Left renal pelvis (tissue), 4 donors: ENCODE data around the gene ZNF14. TPM values are rescaled to one million over a fixed set of nuclear protein-coding genes. Genes with fewer than 3 reads are reported as not detected.
"Not testable (repeated sequence)": the region's sequence is repeated elsewhere in the genome, so short reads cannot be mapped to it uniquely, and the experiment has no call there.

Experiments
- DNase-seq, 4 donors: peaks; one replicate each; pipeline ENCODE4 v3.0.0-alpha.2; 2013; ENCODE audit warnings: low read depth in 4 of 4, low spot score in 3 of 4
- polyA plus RNA-seq, 4 donors: library from polyadenylated mRNA; unstranded; fragments of 120-200 nt; gene quantifications; one replicate each; pipeline ENCODE4 v1.2.1, GENCODE V29; 2013; ENCODE audit not compliant: insufficient read length in 4 of 4

The ZNF14 gene
- polyA plus RNA-seq, 4 donors, result 10.2 to 17.7 (median 15.0) TPM

DNA sequence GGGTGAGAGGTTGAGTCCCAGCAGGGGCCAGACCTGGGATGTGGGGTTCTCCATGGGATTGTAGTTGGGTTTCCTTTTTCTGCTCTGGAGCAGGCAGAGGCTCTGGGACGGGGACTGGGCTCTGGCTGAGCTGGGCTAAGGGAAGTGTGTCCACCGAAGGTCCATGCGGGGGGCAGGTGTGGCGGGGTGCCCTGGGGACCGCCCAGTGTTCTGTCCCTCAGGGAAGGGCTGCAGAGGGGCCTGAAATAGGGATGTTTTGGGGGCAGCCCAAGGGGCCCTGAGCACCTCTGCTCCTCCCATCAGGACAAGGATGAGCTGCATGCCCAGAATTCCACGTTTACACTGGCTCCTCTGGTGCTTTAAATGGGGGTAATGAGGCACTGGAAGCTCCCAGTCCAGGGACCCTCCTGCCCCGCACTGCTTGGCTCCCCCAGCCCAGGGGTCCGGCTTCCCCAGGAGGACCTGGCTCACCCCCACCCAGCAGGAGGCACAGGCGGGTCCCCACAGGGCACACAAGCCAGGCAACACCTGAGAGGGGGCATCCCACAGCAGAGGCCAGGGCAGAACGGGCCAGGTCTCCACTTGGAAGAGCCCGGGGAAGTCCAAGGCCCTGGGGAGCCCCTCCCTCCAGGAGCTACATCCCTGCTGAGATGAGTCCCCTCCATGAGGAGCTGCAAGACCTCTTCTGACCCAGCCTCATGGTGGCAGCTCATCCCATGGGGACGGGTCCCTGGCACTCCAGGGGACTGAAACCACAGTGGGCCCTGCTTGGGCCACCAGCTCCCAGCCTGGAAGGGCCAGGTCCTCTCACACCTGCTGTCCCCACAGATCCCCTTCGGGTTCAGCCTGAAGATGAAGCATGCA lies 14.7 kb upstream of the ZNF14 start:
- no peak for DNase-seq

DNA sequence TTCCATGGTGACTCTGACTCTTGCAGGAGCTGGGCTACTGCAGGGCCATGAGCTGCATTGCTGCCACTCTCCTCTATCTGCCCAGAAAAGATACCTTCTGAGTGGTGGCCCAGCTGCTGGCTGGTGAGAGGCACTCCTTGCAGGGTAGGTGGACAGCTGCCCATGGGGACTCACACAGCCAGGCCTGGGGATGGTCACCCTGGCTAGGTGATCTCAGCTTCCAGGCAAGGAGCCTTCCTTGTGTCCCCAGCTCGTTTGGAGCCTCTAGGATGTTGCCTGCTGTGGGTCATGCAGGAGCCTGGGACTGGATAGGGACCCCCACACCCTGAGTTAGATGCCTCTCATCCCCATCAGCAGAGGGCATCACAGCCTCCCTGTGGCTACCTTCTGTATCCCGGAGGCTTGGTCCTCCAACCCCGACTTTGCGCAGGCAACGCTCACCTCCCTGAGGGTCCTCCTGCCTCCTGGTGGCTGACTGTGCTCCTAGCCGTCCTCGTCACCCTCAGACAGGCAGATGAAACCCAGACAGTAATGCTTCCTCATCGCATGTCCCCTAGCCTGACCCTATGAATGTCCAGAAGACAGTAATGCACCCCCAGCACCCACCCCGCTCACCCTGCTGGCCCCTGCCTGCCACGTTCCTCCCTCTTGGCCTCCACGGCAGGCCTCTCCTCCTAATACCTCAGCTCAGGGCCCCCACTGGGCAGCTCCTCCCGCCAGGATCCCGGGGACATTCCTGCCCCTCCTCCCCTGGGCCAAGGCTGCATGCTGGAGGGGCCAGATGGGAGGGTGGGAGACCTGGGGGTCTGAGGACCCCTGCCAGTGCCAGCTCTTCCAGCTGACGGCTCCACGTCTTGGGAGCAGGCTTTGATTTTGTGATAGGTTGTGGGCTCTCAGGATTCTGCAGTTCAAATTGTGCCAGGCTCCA lies 13.6 kb upstream of the ZNF14 start:
- DNase-seq, result no peak

DNA sequence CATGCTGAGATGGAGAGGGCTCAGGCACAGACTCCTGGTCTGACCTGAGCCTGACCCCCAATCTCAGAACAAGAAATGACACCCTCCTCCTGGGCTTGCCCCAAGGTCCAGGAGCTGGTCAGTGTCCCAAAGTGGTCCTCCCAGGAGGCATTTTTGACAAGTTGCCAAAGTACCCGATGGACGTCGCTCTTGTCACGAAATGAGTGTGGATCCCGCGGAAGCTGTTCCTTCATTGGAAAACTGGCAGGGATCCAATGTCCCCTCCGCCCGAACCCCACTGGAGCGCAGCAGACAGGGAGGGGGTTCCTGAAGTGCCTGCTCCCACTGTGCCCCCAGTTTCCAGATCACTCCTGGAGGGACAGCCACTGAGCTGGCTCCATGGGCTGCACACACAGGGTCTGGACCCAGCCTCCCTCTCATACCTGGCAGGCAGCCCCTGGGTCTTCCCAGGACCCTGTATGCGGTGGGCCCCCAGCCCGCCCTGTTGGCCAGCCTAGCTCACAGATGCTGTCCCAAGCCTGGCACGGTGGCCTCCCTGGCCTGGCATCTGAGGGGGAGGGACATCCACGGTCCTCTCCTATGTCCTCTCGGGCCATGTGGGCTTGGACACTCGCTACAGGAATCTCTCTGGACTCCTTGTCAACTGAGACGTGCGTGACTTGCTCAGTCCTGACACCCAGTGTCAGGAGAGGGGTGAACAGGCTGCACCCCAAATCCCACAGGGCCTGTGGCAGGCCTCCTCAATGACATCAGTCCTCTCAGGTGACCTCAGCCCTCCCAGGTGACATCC lies 12.8 kb upstream of the ZNF14 start:
- no peak for DNase-seq

DNA sequence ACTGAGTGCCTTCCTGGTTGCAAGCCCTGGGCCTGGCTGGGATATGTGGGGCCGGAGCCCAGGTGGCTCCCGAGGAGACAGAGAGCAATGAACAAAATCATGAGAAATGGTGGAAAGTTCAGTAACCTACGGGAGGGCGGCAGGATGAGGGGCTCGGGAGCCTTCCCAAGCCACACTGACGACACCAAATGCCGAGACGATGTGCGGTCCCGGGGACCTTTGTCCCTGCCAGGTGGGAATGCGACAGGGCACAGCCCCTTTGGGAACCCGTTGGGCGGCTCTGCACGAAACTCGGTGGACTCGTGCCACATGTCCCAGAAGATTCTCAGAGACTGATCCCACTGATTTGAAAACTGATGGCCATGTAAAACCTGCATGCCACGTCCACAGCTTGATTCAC lies 11.7 kb upstream of the ZNF14 start:
- DNase-seq, result no peak

DNA sequence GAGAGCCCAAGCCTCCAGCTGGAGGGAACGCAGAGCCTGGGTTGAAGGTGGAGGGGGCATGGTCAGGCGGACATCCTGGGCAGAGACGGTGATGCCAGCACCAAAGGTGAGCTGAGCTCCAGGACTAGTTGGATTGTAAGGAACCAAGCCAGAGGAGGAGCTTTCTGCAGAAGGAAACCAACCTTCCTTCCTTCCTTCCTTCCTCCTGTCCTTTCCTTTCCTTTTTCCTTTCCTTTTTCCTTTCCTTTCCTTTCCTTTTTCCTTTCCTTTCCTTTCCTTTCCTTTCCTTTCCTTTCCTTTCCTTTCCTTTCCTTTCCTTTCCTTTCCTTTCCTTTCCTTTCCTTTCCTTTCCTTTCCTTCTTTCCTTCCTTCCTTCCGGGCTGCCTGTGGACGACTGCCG lies 11.0 kb upstream of the ZNF14 start:
- not testable (repeated sequence) for DNase-seq

DNA sequence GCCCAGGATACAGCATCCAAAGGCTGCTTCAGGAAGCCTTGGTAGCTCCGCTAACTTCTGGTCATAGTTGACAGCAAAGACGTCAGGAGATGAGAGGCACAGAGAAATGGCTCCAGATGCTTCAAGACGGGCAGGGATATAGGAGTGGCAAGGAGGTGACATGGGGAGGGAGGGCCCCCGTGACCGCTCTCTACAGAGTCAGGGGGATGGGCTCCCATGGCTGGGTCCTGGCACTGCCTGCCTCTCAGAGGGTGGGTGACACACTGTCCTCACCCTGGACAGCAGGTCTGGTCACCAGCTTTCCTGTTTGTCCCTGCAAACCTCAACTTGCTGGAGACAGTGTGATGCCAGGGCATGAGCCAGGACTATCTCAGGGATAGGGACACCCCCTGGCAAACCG lies 10.3 kb upstream of the ZNF14 start:
- no peak for DNase-seq

DNA sequence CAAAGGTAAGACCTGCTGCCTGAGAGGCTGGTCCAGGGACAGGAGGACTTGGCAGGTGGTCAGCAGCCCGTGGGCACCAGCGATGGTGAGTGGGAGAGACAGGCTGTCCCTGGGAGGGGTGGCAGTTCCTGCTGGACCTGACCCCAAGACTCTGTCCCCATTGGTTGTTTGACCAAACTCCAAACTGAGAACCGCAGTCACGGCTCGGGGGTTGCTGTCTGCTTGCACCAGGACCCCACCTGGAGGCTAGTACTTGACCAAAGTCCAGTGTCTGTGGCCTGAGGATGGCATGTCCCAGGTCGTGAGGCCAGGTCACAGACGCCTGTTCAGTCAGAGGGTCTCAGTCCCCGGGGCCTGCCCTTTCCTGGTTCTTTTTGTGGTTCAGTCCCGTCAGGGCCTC lies 9.9 kb upstream of the ZNF14 start:
- DNase-seq, result no peak

DNA sequence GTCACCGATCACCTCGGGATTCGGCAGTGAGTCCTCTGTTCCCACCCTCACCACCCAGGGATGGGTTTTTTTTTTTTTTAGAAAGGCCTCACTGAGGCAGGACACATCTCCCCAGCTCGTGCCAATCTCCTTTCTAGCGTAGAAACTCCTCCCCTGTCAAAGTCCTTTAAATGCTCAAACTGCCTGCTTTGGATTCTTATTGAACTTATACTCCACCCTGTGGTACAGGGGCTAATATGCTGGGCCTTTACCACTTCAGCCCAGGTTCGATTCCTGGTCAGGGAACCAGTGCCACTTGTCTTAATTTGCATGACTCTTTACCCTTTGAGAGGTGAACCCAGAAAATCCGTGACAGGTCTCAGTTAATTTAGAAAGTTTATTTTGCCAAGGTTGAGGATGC lies 8.3 kb upstream of the ZNF14 start:
- no peak for DNase-seq

DNA sequence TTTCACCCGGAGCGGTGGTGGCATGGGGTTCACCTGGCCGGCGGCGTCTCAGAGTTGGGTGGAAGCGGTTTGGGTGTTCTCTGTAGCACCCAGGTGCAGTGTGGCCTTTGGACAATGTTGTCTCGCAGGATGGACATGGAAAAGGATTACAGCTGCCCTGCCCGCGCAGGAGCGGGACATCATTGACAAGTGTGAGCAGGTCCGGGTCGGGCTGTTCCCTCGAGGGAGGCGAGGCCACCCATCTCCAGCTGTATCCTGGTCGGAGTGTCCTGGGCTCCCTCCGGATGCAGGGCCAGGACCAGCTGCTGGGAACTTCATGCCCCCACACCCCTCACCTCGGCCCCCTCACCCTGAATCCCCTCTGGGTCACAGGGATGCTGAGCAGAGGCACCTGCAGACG lies 7.8 kb upstream of the ZNF14 start:
- DNase-seq, result no peak

DNA sequence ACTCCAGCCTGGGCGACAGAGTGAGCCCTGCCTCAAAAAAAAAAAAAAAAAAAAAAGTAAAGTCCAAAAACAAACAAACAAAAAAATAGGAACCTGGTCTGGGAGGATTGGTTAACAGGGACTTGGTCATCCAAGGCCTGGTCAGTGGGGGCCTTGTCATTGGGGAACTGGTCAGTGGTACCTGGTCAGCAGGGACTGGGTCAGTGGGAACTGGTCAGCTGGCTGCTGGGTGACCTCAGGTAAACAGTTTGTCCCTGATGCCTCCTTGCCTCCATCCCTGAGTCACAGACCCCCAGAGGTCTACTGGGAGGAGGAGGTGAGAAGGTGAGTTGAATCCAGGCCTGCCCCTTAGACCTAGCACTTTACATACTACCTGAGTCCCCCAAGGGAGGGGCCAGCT lies 5.7 kb upstream of the ZNF14 start:
- DNase-seq, result no peak

DNA sequence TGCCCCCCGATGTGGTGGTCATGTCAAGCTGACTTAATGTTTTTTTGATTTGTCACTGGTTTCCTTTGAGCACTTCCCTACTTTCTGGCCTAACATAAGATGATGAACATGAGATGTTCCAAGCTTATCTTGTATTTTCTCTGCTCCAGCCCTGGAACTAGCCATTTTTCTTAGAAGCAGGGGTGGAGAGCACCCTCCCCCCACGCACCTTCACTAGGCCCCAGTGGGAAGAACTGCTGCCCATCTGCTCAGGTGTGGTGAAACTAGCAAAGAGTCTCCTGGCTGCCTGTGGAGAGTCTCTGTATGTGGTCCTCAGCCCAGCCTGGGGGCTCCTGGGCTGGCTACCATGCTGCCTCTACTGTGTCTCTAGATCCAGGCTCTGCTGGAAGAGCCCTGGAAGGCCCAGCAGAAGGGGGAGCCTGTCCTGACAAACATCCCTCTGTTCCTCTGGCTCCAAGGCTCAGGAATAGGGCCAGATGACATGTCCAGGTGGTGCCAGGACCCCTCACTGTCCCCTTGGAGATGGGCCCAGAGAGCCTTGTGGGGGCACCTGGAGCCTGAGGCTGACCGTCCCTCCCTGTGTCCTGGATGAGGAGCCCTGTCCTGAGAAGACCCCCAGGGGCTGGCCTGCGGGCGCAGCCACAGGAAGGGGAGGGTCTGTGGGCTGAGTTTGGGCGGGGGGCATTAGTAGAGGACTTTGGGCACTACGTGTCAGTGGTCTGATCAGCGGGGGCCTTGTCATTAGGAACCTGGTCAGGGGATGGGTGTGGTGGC lies 4.8 kb upstream of the ZNF14 start:
- no peak for DNase-seq

DNA sequence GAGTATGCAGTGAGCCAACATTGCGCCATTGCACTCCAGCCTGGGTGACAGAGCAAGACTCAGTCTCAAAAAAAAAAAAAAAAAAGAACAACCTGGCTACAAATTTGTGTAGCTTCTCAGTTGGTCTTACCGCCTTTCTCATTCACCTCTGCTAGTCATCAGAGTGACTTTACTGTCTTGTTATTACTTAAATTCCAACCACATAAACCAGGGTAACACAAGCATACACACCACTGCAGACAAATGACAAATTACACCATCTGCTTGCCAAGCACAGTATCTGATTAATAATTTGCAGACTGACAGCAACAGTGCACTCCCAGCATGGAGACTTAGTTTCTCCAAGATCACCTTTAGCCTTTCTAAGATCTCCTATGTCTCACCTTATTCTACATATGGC lies 11.0 kb downstream of the ZNF14 start:
- no peak for DNase-seq

DNA sequence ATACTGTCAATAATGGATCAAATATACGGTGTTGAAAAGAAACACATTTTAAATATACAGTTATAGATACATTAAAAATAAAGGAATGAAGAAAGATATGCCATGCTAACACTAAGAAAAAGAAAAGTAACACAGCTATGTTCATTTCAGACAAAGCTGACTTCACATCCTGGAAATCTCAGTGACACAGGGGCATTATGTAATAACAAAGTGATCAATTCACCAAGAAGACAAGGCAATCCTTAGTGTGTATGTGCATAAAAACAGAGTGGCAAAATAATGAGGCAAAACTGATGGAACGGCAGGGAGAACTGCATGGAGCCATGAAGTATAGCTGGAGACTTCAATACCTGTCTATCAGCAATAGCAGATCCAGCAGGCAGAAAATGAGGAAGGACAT lies 13.1 kb downstream of the ZNF14 start:
- DNase-seq, result no peak

DNA sequence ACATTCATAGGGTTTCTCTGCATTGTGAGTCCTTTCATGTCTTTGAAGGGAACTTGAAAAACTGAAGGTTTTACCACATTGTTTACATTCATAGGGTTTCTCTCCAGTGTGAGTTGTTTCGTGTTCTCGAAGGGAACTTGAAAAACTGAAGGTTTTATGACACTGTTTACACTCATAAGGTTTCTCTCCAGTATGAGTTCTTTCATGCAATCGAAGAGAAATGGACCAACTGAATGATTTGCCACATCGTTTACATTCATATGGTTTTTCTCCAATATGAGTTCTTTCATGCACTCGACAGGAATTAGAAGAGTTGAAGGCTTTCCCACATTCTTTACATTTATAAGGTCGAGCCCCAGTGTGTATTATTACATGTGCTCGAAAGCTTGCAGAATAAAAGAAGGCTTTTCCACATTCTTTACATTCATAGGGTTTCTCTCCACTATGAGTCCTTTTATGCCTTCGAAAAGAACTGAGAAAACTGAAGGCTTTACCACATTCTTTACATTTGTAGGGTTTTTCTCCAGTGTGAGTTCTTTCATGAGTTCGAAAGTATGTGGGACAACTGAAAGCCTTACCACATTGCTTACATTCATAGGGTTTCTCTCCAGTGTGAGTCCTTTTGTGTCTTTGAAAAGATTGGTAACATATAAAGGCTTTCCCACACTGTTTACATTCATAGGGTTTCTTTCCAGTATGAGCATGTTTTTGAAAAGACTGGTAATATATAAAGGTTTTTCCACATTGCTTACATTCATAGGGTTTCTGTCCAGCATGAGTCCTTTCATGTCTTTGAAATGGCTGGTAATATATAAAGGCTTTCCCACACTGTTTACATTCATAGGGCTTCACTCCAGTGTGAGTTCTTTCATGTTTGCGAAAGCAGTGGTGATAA lies 20.7 kb downstream of the ZNF14 start:
- no peak for DNase-seq

DNA sequence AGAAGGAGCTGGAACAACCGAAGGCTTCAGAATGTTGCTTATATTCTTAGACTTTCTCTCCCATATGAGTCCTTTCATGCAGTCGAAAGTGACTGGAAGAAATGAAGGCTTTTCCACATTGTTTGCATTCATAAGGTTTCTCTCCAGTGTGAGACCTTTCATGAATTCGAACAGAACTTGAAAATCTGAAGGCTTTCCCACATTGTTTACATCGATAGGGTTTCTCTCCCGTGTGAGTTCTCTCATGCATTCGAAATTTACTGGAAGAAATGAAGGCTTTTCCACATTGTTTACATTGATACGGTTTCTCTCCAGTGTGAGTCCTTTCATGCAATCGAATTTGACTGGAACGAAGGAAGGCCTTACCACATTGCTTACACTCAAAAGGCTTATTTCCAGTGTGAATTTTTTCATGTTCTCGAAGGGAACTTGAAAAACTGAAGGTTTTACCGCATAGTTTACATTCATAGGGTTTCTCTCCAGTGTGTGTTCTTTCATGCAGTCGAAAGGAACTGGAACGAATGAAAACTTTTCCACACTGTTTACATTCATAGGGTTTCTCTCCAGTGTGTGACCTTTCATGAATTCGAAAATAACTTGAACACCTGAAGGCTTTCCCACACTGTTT lies 21.5 kb downstream of the ZNF14 start:
- no peak for DNase-seq

DNA sequence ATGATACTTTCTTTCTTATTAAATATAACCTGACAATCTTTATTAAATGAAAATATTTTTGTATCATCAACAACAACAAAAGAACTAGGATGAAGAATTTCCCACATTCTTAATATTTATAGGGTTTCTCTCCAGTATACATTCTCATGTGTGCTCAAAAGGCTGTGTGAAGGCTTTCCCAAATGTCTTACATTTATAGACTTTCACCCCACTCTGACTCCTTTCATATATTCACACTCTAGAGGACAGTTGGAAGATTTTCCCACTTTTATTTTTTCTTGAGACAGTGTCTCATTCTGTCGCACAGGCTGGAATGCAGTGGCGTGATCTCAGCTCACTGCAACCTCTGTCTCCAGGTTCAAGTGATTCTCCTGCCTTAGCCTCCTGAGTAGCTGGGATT lies 22.4 kb downstream of the ZNF14 start:
- DNase-seq, result no peak

DNA sequence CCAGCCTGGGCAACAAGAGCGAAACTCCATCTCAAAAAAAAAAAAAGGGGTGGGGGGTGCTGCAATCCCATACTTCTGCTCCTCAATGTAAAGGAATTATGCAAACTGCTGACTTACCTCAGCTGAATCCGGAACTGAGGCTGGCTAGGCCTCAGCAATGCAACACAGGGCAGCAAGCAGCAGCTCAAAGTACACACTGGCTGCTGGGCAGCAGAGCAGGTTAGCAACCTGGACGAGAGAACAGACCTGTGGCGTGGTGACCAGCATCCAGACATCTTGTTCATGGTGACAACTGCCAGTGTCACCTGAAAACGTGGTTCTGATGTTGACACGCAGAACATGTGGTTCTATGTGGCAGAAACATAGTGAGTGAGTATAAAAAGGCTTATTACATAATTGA lies 28.1 kb downstream of the ZNF14 start:
- no peak for DNase-seq

DNA sequence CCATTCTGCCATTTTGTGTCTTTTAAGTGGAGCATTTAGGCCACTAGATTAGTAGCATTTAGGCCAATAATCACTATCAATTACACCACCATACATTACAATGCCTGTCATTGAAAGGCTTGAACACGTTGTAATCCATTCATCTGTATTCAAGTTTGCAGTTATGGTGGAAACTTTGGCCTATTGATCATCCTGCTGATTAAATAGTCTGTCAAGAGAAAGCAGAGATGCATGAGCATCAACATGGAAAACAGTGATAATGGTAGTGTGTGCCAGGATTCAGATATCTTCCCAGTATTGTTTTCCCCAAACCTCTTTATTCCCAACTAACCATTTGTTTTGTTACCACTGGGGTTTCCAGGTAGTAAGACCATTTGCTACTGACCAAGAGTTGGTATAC lies 32.4 kb downstream of the ZNF14 start:
- DNase-seq, result not testable (repeated sequence)

DNA sequence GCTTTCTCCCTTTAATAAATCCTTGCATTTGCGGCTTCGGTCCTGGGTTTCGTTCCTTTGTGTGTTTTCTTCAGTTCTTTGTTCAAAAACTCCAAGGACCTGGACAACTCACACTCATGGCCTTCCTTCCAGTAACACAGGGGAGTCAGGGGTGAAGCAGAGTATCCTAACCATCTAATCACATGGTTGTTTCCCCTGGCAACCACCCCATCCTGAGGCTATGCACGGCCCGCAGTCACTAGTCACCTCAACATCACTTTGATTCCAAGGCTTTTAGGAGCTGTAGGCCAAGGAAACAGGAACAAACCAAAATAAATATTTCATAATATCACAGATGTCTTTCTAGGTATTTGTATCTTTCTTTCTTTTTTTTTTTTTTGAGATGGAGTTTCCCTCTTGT lies 35.3 kb downstream of the ZNF14 start:
- no peak for DNase-seq
